Measurements from ENCODE around the gene YY1. TPM values are rescaled to one million over a fixed set of nuclear protein-coding genes. Genes with fewer than 3 reads are reported as not detected.

The YY1 gene
- polyA plus RNA-seq, 1 experiment: 45.6 TPM

GRCh38 chr14:100252684-100253083 lies 13.7 kb downstream of the YY1 start:
- Histone ChIP-seq H3K27ac (ENCODE audit: low read depth, low read length) (no peak overlapping the region), H3K4me3 (ENCODE audit: low read depth, low read length) (no peak overlapping the region), H3K9me3 (ENCODE audit: control insufficient read depth, insufficient read depth, low read length) (no peaks in the 10 kb centered on the region), H3K27me3 (ENCODE audit: control insufficient read depth, insufficient read depth, low read length) (no peaks in the 10 kb centered on the region)
- POLR2A ChIA-PET: no interaction called here
- no peak for TF ChIP-seq CTCF (IDR thresholded peaks at IDR 0.05; ENCODE audit: low read depth, low read length)
- CTCF ChIA-PET: interaction anchor here (0.6 to 2.1 kb wide), 2 partner anchors 12 to 33 kb away, joined by 3 to 8 read pairs; no protein-coding TSS in a partner anchor
- DNase-seq (ENCODE audit: low read depth, low spot score): no peak

DNA sequence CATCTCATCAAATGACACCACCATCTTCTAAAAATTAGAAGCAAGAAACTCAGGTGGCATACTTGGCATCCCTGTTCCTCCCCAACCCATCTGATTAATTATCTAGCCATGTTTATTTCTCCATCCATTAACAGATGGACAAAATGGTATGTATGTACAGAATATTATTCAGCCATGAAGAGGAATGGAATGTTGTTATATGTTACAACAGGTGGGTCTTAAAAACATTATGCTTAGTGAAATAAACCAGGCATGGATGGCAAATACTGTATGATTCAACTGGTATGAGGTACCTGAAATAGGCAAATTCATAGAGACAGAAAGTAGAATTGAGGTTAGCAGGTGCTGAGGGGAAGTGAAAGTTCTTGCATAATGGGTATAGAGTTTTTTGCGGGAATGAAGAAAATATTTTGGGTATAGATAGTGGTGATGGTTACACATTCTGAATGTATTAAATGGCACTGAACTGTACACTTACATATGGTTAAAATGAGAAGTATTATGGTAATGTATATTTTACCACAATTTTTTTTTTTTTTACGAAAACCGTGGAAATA lies 17.5 kb downstream of the YY1 start:
- ChIA-PET CTCF (no interaction called here), POLR2A (no interaction called here)
- H3K9me3 ChIP-seq (ENCODE audit: control insufficient read depth, insufficient read depth, low read length): no peaks in the 10 kb centered on the region
- TF ChIP-seq CTCF (IDR thresholded peaks at IDR 0.05; ENCODE audit: low read depth, low read length): no peak
- H3K27me3 ChIP-seq (ENCODE audit: control insufficient read depth, insufficient read depth, low read length): no peaks in the 10 kb centered on the region
- no peak overlapping the region for H3K27ac ChIP-seq (ENCODE audit: low read depth, low read length)
- DNase-seq (ENCODE audit: low read depth, low spot score): no peak
- no peak overlapping the region for H3K4me3 ChIP-seq (ENCODE audit: low read depth, low read length)

- ChIA-PET CTCF (interaction anchor here (0.6 to 4.0 kb wide), 3 partner anchors 15 to 25 kb away, joined by 3 to 23 read pairs (median 4); no protein-coding TSS in a partner anchor), POLR2A (interaction anchor here (1.0 kb wide), 1 partner anchor 21 kb away, joined by 3 read pairs; no protein-coding TSS in a partner anchor)
Measured at GRCh38 chr14:100261621-100262020, 22.7 kb downstream of the YY1 start.

GRCh38 chr14:100262545-100262944 lies 23.6 kb downstream of the YY1 start:
- Histone ChIP-seq H3K9me3 (ENCODE audit: control insufficient read depth, insufficient read depth, low read length) (no peaks in the 10 kb centered on the region), H3K27me3 (ENCODE audit: control insufficient read depth, insufficient read depth, low read length) (no peaks in the 10 kb centered on the region), H3K27ac (ENCODE audit: low read depth, low read length) (no peak overlapping the region), H3K4me3 (ENCODE audit: low read depth, low read length) (no peak overlapping the region)
- POLR2A ChIA-PET: interaction anchor here (0.6 to 1.0 kb wide), 2 partner anchors 22 to 43 kb away, joined by 3 to 5 read pairs; no protein-coding TSS in a partner anchor
- DNase-seq (ENCODE audit: low read depth, low spot score): no peak
- no peak for TF ChIP-seq CTCF (IDR thresholded peaks at IDR 0.05; ENCODE audit: low read depth, low read length)
- CTCF ChIA-PET: interaction anchor here (0.6 to 4.0 kb wide), 3 partner anchors 15 to 123 kb away, joined by 4 to 23 read pairs (median 4); no protein-coding TSS in a partner anchor

More at GRCh38 chr14:100261621-100262020, 22.7 kb downstream of the YY1 start:
- H3K9me3 ChIP-seq (ENCODE audit: control insufficient read depth, insufficient read depth, low read length): no peaks in the 10 kb centered on the region
- peak overlapping the region; percentile 11 for H3K27ac ChIP-seq (ENCODE audit: low read depth, low read length)
- no peak for DNase-seq (ENCODE audit: low read depth, low spot score)
- no peak for TF ChIP-seq CTCF (IDR thresholded peaks at IDR 0.05; ENCODE audit: low read depth, low read length)
- no peak overlapping the region for H3K4me3 ChIP-seq (ENCODE audit: low read depth, low read length)
- no peaks in the 10 kb centered on the region for H3K27me3 ChIP-seq (ENCODE audit: control insufficient read depth, insufficient read depth, low read length)

DNA sequence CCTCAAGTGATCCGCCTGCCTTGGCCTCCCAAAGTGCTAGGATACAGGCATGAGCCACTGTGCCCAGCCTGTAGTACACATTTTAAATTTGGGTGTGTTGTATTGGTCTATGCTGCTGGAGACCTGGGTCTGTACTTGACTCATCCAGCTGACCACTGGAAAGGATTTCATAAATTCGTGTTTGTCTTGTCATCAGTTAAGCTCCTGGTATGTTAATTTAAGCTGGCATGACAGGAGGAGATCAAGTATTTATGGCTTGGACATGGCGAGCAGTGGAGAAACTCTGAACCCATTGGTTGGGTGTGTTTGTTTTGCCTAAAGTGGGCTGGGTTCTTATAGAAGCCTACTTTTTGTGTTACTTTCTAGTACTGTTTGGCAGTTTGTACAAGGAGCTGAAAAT lies 24.2 kb downstream of the YY1 start:
- Histone ChIP-seq H3K4me3 (ENCODE audit: low read depth, low read length) (no peak overlapping the region), H3K27ac (ENCODE audit: low read depth, low read length) (no peak overlapping the region), H3K27me3 (ENCODE audit: control insufficient read depth, insufficient read depth, low read length) (no peaks in the 10 kb centered on the region), H3K9me3 (ENCODE audit: control insufficient read depth, insufficient read depth, low read length) (no peaks in the 10 kb centered on the region)
- POLR2A ChIA-PET: no interaction called here
- DNase-seq (ENCODE audit: low read depth, low spot score): no peak
- CTCF ChIA-PET: interaction anchor here (0.6 to 4.0 kb wide), 6 partner anchors 16 to 114 kb away, joined by 3 to 23 read pairs (median 5); no protein-coding TSS in a partner anchor
- TF ChIP-seq CTCF (IDR thresholded peaks at IDR 0.05; ENCODE audit: low read depth, low read length): no peak

Data from AG04450 (cell line).